Neutrophil (primary cell): ENCODE data around the gene TOB1.

Experiments used
- H3K27ac ChIP-seq: fragments of 200-600 bp; sonication (generic); 2 replicates; pipeline ENCODE4 v1.5.1; 2016; ENCODE audit warnings: mild to moderate bottlenecking, moderate library complexity
- H3K27me3 ChIP-seq: fragments of 200-600 bp; sonication (generic); 2 replicates; pipeline ENCODE4 v1.6.0; 2016; ENCODE audit warnings: mild to moderate bottlenecking
- H3K36me3 ChIP-seq: fragments of 200-600 bp; sonication (generic); 2 replicates; pipeline ENCODE4 v1.5.1; 2017
- H3K4me1 ChIP-seq, 2 experiments: fragments of 200-600 bp in 1 of 2; sonication (generic) in 1 of 2; 1 replicate in 1 of 2; 2 replicates in 1 of 2; pipeline versions ENCODE4 v1.5.1 to v1.6.1; 2013 to 2016; ENCODE audit warnings: low read depth in 1 of 2, low read length in 1 of 2, mild to moderate bottlenecking in 1 of 2, moderate library complexity in 1 of 2; ENCODE audit not compliant: control insufficient read depth in 1 of 2, insufficient read depth in 1 of 2
- H3K4me3 ChIP-seq, 2 experiments: fragments of 200-600 bp in 1 of 2; sonication (generic) in 1 of 2; 1 replicate in 1 of 2; 2 replicates in 1 of 2; pipeline ENCODE4 v1.5.1; 2013 to 2016; ENCODE audit warnings: low read depth in 1 of 2, low read length in 1 of 2, mild to moderate bottlenecking in 1 of 2, moderate library complexity in 1 of 2
- H3K9me3 ChIP-seq: fragments of 200-600 bp; sonication (generic); 2 replicates; pipeline ENCODE4 v1.5.1; 2016
- TF ChIP-seq, protein P1 (sequence below): fragments of 200-600 bp; sonication (generic); IDR thresholded peaks from 2 replicates; pipeline ENCODE4 v1.5.1; 2016; ENCODE audit warnings: antibody characterized with exemption

The TOB1 gene

DNA sequence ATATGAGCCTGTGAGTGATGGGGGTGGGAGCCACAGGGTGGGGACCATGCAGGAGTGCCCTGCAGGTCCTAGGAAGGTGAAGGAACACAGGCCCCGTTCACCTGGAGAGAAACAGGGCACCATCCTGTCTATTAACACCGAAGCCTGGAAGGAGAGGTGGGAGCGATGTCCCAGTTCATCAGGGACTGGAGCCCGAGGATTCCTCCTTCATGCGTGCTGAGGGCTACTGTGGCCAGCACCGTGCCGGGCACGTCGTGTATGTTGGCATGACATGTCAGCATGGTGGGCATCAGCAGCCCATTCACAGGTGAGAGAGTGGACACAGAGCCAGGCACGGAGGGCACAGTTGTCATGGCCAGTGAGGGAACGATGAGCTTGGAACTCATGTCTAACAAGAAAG lies 29.3 kb downstream of the TOB1 start:
- no peak overlapping the region for H3K4me3 ChIP-seq
- no peaks in the 10 kb centered on the region for H3K36me3 ChIP-seq

DNA sequence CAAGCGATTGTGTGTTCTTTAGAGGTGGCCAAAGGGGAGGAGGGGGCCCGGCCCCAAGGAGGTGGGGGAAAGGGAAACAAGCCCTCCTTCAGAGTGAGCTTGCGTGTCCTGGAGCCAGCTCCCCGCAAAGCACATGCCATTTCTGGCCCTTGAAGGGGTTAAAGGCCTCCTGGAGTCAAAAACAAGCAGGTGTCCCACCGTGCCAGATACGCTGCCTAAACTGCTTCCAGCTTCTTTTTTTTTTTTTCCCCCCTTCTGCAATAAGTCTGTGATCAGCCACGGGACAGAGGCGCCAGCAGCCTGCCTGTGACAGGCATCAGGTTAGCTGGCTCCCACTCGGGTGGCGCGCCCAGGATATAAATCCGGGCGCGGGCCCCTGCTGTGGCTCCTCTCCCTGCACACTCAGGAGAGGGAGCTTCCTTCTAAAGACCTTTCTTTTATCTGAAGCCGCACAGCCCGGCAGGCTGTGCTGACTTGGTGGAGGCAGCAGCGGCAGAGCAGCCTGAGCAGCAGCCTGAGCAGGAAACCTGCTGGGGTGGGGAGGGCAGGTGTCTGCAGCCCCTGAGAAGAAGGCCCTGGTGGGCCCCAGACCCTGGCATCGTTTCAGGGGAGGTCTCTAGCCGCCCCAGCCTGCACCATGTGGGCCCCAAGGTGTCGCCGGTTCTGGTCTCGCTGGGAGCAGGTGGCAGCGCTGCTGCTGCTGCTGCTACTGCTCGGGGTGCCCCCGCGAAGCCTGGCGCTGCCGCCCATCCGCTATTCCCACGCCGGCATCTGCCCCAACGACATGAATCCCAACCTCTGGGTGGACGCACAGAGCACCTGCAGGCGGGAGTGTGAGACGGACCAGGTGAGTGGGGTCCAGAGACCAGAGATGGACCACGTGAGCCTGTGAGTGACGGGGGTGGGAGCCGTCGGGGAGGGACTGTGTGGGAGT lies 30.6 kb downstream of the TOB1 start, which contains the start of gene WFIKKN2:
TSS of gene WFIKKN2 (plus strand) at position 286 of the 934 bp plus-strand sequence. CDS start at position 638, 352 bp downstream.
- no peak within 1 kb of the TSS for H3K27ac ChIP-seq
- TF ChIP-seq, protein P1, sequence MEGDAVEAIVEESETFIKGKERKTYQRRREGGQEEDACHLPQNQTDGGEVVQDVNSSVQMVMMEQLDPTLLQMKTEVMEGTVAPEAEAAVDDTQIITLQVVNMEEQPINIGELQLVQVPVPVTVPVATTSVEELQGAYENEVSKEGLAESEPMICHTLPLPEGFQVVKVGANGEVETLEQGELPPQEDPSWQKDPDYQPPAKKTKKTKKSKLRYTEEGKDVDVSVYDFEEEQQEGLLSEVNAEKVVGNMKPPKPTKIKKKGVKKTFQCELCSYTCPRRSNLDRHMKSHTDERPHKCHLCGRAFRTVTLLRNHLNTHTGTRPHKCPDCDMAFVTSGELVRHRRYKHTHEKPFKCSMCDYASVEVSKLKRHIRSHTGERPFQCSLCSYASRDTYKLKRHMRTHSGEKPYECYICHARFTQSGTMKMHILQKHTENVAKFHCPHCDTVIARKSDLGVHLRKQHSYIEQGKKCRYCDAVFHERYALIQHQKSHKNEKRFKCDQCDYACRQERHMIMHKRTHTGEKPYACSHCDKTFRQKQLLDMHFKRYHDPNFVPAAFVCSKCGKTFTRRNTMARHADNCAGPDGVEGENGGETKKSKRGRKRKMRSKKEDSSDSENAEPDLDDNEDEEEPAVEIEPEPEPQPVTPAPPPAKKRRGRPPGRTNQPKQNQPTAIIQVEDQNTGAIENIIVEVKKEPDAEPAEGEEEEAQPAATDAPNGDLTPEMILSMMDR, result no peak
- H3K36me3 ChIP-seq, result no peaks in the 10 kb centered on the region
- no peaks in the 10 kb centered on the region for H3K9me3 ChIP-seq
- no peak within 1 kb of the TSS for H3K4me3 ChIP-seq
- peaks cover 25% of the 10 kb centered on the region for H3K27me3 ChIP-seq
- no peaks in the 10 kb centered on the region for H3K4me1 ChIP-seq

More for the DNA sequence above, 29.3 kb downstream of the TOB1 start:
- H3K9me3 ChIP-seq, result no peaks in the 10 kb centered on the region
- H3K27ac ChIP-seq, result no peak overlapping the region
- TF ChIP-seq, protein P1, result no peak
- H3K27me3 ChIP-seq, result peaks cover 25% of the 10 kb centered on the region
- H3K4me1 ChIP-seq, result no peaks in the 10 kb centered on the region

GRCh38 chr17:50834429-50835300 lies 31.5 kb downstream of the TOB1 start:
- no peak overlapping the region for H3K4me3 ChIP-seq

GRCh38 chr17:50833510-50834428 lies 32.4 kb downstream of the TOB1 start:
- no peaks in the 10 kb centered on the region for H3K36me3 ChIP-seq
- no peaks in the 10 kb centered on the region for H3K9me3 ChIP-seq
- H3K4me3 ChIP-seq, result no peak overlapping the region
- peaks cover 40% of the 10 kb centered on the region for H3K27me3 ChIP-seq
- no peak overlapping the region for H3K27ac ChIP-seq
- no peaks in the 10 kb centered on the region for H3K4me1 ChIP-seq
- TF ChIP-seq, protein P1, result no peak

More at GRCh38 chr17:50834429-50835300, 31.5 kb downstream of the TOB1 start:
- Histone ChIP-seq H3K36me3 (no peaks in the 10 kb centered on the region), H3K4me1 (no peaks in the 10 kb centered on the region), H3K27me3 (peaks cover 31% of the 10 kb centered on the region), H3K27ac (no peak overlapping the region), H3K9me3 (no peaks in the 10 kb centered on the region)
- TF ChIP-seq, protein P1, result no peak
